ENCODE data around the gene MAN1A1.

MAN1A1 gene

GRCh38 chr6:119340796-119341487 is 8.6 kb downstream of the MAN1A1 start:
- TF ChIP-seq, protein P1, sequence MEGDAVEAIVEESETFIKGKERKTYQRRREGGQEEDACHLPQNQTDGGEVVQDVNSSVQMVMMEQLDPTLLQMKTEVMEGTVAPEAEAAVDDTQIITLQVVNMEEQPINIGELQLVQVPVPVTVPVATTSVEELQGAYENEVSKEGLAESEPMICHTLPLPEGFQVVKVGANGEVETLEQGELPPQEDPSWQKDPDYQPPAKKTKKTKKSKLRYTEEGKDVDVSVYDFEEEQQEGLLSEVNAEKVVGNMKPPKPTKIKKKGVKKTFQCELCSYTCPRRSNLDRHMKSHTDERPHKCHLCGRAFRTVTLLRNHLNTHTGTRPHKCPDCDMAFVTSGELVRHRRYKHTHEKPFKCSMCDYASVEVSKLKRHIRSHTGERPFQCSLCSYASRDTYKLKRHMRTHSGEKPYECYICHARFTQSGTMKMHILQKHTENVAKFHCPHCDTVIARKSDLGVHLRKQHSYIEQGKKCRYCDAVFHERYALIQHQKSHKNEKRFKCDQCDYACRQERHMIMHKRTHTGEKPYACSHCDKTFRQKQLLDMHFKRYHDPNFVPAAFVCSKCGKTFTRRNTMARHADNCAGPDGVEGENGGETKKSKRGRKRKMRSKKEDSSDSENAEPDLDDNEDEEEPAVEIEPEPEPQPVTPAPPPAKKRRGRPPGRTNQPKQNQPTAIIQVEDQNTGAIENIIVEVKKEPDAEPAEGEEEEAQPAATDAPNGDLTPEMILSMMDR (IDR thresholded peaks at IDR 0.05; ENCODE audit: low read depth, low read length, missing control alignments) = no peak
- no peak overlapping the region for H3K4me3 ChIP-seq (ENCODE audit: low read depth, low read length)
- no peak for DNase-seq (ENCODE audit: low read depth)

- TF ChIP-seq, protein P1 (IDR thresholded peaks at IDR 0.05; ENCODE audit: low read depth, low read length, missing control alignments) = no peak
- no peak for DNase-seq (ENCODE audit: low read depth)
- no peak overlapping the region for H3K4me3 ChIP-seq (ENCODE audit: low read depth, low read length)
Observed at GRCh38 chr6:119339941-119340456, 9.6 kb downstream of the MAN1A1 start.

- no peak overlapping the region for H3K4me3 ChIP-seq (ENCODE audit: low read depth, low read length)
- TF ChIP-seq, protein P1 (IDR thresholded peaks at IDR 0.05; ENCODE audit: low read depth, low read length, missing control alignments) = no peak
- no peak for DNase-seq (ENCODE audit: low read depth)
Observed at GRCh38 chr6:119337762-119338161, 11.8 kb downstream of the MAN1A1 start.

DNA sequence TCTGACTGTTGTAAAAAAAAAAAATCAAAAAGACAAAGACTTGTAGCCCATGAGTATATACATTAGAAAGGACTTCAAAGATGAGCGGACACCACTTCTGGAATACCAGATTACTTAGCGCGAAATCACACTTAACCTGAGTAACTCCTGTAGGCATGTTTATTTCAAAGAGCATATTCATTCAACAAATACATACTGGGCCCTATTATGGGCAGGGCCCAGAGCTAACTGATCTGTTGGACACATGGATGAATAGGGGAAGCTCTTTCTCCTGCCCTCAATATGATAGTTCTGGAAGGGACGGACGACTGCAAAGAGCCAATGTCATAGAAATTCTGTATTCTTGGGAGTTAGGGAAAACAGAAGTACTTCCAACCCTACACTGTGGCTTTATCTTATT is 12.3 kb downstream of the MAN1A1 start:
- TF ChIP-seq, protein P1 (IDR thresholded peaks at IDR 0.05; ENCODE audit: low read depth, low read length, missing control alignments) = no peak
- H3K4me3 ChIP-seq (ENCODE audit: low read depth, low read length) = no peak overlapping the region
- no peak for DNase-seq (ENCODE audit: low read depth)

DNA sequence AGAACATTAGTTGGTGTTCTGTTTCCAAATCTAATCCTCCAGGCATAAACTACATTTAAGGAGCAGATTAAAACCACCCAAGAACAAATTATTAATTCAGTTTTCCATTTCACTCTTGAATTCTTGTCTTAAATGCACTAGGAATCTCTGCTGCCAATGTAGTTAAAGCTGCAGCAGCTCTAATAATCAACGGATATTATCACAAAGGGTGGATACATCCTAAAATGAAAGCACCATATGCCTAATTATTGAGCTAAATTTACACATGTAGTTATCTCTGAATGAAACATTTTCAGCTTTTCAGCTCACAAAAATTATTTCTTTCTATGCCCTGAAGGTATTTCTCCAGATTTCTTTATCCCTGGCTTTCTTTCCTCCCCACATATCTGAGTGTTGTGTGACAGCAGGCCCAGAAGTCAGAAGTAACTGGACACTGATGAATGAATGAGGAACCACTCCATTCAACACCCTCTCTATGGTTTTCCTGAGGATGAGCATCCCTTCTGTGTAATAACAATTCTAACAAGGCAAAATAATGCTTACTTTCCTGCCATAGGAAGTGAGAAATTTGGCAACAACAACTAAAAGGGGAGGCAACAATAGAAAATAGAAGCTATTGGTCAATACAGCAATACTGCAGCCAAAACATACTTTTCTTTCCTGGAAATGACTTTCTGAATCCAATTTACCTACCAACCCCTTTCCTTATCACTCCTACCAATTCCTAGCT is 14.9 kb downstream of the MAN1A1 start:
- DNase-seq (ENCODE audit: low read depth) = no peak
- H3K4me3 ChIP-seq (ENCODE audit: low read depth, low read length) = no peak overlapping the region
- TF ChIP-seq, protein P1 (IDR thresholded peaks at IDR 0.05; ENCODE audit: low read depth, low read length, missing control alignments) = no peak

GRCh38 chr6:119333707-119334295 is 15.8 kb downstream of the MAN1A1 start:
- TF ChIP-seq, protein P1 (IDR thresholded peaks at IDR 0.05; ENCODE audit: low read depth, low read length, missing control alignments) = peak; percentile 50
- DNase-seq (ENCODE audit: low read depth) = no peak
- no peak overlapping the region for H3K4me3 ChIP-seq (ENCODE audit: low read depth, low read length)

All from GM12864 (cell line).